Muscle layer of duodenum (tissue), 2 donors: Measurements from ENCODE around the gene ACTL10.
A peak's percentile ranks its signal among the peaks of the same experiment; 100 is the strongest.

Experiments used
- H3K27ac ChIP-seq: one replicate; pipeline ENCODE4 v1.7.0; 2013; ENCODE audit warnings: mild to moderate bottlenecking, low read length
- H3K27me3 ChIP-seq: one replicate; pipeline ENCODE4 v1.7.0; 2013; ENCODE audit warnings: low read depth, mild to moderate bottlenecking, control low read depth, low read length
- H3K36me3 ChIP-seq, 2 donors: one replicate each; pipeline ENCODE4 v1.7.0; 2013; ENCODE audit warnings: low read length in 2 of 2, control low read depth in 1 of 2, mild to moderate bottlenecking in 1 of 2; ENCODE audit not compliant: insufficient read depth in 2 of 2, control insufficient read depth in 1 of 2
- H3K4me1 ChIP-seq, 2 donors: one replicate each; pipeline ENCODE4 v1.7.0; 2013; ENCODE audit warnings: low read length in 2 of 2, mild to moderate bottlenecking in 2 of 2, control low read depth in 1 of 2, moderate library complexity in 1 of 2; ENCODE audit not compliant: insufficient read depth in 2 of 2, control insufficient read depth in 1 of 2
- H3K4me3 ChIP-seq, 2 donors: one replicate each; pipeline ENCODE4 v1.7.0; 2013; ENCODE audit warnings: low read length in 2 of 2, low read depth in 1 of 2, mild to moderate bottlenecking in 1 of 2
- H3K9me3 ChIP-seq, 2 donors: one replicate each; pipeline ENCODE4 v1.7.0; 2013; ENCODE audit warnings: low read length in 2 of 2, control low read depth in 1 of 2, mild to moderate bottlenecking in 1 of 2; ENCODE audit not compliant: control insufficient read depth in 1 of 2
- donor health status: healthy.

The ACTL10 gene

DNA sequence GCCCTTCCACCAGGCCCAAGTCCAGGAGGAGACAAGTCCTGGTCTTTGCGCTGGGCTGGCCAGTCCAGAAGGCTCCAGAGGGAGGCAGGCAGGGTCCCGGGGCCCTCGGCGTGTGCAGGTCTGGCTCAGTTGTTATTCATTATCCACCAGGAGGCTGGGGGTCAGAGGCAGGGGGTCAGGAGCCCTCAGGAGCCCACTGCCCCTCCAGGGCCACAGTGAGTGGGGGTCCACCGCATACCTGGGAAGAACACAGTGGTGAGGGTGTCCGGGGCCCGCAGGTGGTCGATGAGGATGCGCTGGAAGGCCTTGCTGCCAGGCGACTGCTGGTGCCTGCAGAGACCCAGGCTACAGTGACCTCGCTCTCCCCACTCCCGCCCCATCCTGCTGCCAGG lies 9.0 kb upstream of the ACTL10 start:
- peaks cover 0 to 31% of the 10 kb centered on the region in 2 donors for H3K36me3 ChIP-seq
- no peaks in the 10 kb centered on the region for H3K27me3 ChIP-seq
- peaks cover 7 to 13% of the 10 kb centered on the region in 2 donors for H3K4me1 ChIP-seq
- no peaks in the 10 kb centered on the region for H3K9me3 ChIP-seq
- H3K4me3 ChIP-seq, result no peak overlapping the region
- H3K27ac ChIP-seq, result no peak overlapping the region

DNA sequence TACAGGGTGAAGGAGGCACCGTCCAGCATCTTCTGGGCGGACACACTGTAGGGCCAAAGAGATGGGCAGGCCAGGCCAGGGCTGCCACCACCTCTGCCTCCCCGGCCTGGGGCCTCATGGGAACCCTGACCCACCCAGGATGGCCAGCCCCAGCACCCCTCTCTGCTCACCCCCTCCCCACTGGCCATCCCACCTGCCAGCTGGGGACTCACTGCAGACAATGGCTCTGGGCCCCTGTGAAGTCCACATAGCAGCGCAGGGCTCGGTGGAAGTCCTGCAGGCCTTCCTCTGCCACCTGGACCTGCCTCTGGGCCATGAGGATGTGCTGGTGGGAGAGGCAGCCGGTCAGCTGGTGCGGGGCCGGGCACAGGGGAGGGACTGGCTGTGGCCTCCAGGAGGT lies 8.2 kb upstream of the ACTL10 start:
- peaks cover 5 to 11% of the 10 kb centered on the region in 2 donors for H3K4me1 ChIP-seq
- H3K27me3 ChIP-seq, result no peaks in the 10 kb centered on the region
- H3K9me3 ChIP-seq, result no peaks in the 10 kb centered on the region
- no peak overlapping the region for H3K27ac ChIP-seq
- no peak overlapping the region for H3K4me3 ChIP-seq
- peaks cover 0 to 31% of the 10 kb centered on the region in 2 donors for H3K36me3 ChIP-seq

DNA sequence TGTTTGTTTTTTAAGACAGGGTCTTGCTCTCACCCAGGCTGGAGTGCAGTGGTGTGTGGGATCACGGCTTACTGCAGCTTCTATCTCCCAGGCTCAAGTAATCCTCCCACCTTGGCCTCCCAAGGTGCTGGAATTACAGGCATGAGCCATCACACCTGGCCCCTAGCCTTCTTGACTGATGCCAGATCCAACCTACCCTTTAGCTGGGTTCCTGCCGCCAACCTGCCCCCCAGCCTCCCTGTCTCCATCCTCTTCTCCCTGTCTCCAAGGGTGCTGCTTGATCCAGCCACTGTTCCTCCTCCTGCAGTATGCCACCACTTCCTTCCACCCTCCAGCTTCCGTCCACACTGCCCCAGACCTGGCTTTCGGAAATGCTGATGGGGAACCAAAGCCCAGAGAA lies 7.8 kb upstream of the ACTL10 start:
- H3K27me3 ChIP-seq, result no peaks in the 10 kb centered on the region
- no peaks in the 10 kb centered on the region for H3K9me3 ChIP-seq
- peaks cover 2 to 9% of the 10 kb centered on the region in 2 donors for H3K4me1 ChIP-seq
- H3K4me3 ChIP-seq, result no peak overlapping the region
- H3K36me3 ChIP-seq, result peaks cover 0 to 31% of the 10 kb centered on the region in 2 donors
- no peak overlapping the region for H3K27ac ChIP-seq

DNA sequence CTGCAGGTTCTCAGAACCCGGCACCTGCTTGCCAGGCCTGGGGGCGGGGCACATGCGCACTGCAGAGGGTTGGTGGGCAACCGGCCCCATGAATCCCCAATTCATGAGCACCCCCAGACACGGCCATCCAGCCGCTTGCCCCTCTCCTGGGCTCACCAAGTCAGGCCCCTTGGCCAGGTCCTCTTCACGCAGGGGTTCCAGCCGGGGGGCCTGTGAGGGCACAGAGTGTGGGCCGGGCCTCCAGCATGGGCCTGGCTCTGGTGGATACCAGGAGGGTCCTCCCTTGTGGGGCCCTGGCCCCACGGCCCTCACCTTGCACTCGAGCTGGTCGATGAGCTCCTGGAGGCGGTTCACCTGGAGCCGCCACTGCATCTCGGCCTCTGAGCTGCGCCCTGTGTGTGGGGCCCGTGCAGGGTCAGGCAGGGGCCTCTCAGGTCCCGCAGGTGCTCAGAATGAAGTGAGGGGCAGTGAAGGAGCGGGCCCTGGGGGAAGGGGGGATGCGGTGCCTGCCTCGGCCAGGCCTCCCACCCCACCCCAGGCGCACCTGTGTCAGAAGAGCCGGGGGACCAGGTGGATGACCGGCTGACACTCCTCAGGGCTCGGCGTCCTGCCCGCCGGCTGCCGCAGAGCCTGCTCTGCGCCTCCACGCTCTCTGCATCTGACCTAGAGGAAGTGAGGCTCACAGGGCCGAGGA lies 7.3 kb upstream of the ACTL10 start:
- H3K36me3 ChIP-seq, result peaks cover 0 to 31% of the 10 kb centered on the region in 2 donors

DNA sequence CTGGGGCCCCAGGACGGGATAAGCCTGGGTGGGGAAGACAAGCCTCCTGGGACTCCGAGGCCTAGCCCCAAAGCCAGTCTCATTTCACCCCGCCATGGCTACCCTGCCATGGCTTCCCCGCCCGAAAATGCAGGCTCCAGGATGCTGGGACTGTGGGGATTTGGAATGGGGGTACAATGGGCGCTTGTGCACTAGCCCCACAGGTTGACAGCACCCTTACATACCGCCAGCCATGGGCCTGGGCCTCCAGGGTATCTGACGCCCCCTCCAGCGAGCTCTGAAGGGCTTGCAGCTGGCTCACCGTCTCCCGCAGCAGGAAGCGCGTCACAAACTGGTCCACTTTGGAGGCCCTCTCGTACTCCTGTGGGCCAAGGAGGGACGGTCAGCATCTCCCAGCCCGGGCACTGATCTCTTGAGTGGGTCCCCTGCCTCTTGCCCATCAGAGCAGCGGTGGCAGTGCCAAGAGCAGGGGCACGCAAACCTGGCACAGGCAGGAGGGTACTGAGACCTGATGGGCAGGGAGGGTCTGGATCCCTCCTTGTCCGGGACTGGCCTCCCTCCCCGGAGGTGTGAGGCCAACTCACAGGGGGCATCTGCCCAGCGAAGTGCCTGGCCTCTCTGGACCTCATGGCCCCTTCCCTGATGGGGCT lies 6.6 kb upstream of the ACTL10 start:
- Histone ChIP-seq H3K27me3 (no peaks in the 10 kb centered on the region), H3K4me3 (no peak overlapping the region), H3K27ac (no peak overlapping the region), H3K36me3 (peaks cover 0 to 31% of the 10 kb centered on the region in 2 donors), H3K9me3 (no peaks in the 10 kb centered on the region), H3K4me1 (peaks cover 6 to 19% of the 10 kb centered on the region in 2 donors)

More for the DNA sequence above, 7.3 kb upstream of the ACTL10 start:
- no peak overlapping the region for H3K27ac ChIP-seq
- peaks cover 6 to 15% of the 10 kb centered on the region in 2 donors for H3K4me1 ChIP-seq
- H3K9me3 ChIP-seq, result no peaks in the 10 kb centered on the region
- no peak overlapping the region for H3K4me3 ChIP-seq
- no peaks in the 10 kb centered on the region for H3K27me3 ChIP-seq

DNA sequence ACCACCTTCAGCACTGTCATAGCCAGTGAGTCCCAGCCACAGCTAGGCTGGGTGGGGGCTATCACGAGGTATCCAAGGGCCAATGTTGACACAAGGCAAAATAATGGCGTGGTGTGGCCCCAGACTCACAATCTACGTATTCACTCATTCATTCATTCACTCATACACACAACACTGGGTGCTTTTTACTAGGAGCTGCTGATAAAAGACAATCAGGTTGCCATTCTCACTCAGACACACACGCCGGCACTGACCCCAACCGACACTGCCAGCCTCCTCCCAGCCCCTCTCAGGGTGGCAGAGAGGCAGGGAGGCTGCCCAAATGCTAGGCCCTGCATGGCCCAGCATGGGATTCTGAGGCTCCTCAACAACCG lies 6.1 kb upstream of the ACTL10 start:
- Histone ChIP-seq H3K4me3 (no peak overlapping the region), H3K27me3 (no peaks in the 10 kb centered on the region), H3K9me3 (no peaks in the 10 kb centered on the region), H3K4me1 (peaks cover 6 to 19% of the 10 kb centered on the region in 2 donors), H3K36me3 (peaks cover 0 to 31% of the 10 kb centered on the region in 2 donors), H3K27ac (no peak overlapping the region)

DNA sequence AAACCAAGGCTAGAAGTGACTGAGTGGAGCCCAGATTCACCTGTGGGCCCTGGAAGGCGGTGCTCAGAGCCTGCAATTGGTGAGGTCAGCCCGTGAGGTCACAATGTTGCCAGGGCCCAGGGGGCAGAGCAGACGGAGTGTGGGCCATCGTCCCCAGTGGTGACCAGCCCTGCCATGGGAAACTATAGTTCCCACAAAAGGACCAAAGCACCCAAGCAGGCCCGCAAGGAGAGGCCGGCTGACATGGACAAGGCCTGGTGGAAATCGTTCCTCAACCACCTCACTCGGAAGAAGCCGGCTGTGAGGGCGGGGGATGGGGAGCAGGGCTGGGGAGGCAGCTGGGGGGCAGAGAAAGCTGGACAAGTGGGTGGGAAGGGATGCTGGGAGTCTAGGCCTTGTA lies 4.6 kb upstream of the ACTL10 start, which contains the start of gene C20orf144:
C20orf144 (plus strand) TSS at position 156 of the 400 bp plus-strand sequence; CDS start at position 175, 19 bp downstream.
- H3K4me3 ChIP-seq, result peak within 1 kb of the TSS; percentile 78 to 93
- peaks cover 0 to 31% of the 10 kb centered on the region in 2 donors for H3K36me3 ChIP-seq
- H3K27me3 ChIP-seq, result no peaks in the 10 kb centered on the region
- no peaks in the 10 kb centered on the region for H3K9me3 ChIP-seq
- peak within 1 kb of the TSS; percentile 60 for H3K27ac ChIP-seq
- H3K4me1 ChIP-seq, result peaks cover 11 to 30% of the 10 kb centered on the region in 2 donors

DNA sequence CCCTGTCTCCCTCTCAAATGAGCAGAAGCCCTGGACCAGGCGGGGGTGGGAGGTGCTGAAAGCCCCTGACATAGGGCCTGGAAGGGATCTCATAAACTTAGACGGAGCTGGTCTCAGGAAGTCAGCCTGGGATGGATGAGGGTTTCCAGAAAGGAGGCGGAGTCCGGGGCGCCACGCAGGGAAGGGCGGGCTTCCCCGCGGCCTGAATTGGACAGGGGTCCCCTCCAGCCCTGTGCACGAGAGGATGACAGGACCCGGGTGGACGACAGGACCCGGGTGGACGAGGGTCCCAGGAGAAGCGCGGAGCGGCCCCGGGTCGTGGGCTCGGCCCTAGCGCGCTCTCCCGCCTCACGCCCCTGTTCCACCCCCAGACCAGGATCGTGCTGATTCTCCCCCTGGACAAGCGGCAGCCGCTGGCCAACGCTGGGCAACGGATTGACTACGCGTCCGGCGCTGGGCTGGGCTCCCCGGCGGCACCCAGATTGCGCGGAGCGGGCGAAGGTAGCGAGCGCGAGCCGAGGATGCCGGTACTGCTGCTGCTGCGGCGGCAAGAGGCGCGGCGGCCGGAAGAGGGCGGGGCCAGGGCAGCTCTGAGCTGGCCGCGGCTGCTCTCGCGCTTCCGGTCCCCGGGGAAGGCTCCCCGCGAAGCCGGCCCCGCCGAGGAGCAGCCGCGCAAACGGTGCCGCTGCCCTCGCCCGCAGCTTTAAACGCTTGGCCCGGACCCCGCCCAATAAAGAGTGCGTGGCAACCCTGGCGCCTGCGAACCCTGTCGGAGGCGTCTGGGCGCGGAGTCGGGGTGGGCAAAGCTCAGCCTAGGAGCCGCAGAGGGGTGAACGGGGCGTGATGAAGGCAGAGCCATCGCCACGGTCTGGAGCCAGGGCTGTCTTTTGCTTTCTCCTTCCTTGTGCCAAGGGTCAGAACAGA lies 3.3 kb upstream of the ACTL10 start:
- H3K4me1 ChIP-seq, result peaks cover 11 to 42% of the 10 kb centered on the region in 2 donors
- H3K27me3 ChIP-seq, result no peaks in the 10 kb centered on the region
- peaks cover 0 to 22% of the 10 kb centered on the region in 2 donors for H3K36me3 ChIP-seq
- H3K9me3 ChIP-seq, result no peaks in the 10 kb centered on the region
- H3K27ac ChIP-seq, result peak overlapping the region; percentile 77
- peak overlapping the region; percentile 78 to 93 for H3K4me3 ChIP-seq

DNA sequence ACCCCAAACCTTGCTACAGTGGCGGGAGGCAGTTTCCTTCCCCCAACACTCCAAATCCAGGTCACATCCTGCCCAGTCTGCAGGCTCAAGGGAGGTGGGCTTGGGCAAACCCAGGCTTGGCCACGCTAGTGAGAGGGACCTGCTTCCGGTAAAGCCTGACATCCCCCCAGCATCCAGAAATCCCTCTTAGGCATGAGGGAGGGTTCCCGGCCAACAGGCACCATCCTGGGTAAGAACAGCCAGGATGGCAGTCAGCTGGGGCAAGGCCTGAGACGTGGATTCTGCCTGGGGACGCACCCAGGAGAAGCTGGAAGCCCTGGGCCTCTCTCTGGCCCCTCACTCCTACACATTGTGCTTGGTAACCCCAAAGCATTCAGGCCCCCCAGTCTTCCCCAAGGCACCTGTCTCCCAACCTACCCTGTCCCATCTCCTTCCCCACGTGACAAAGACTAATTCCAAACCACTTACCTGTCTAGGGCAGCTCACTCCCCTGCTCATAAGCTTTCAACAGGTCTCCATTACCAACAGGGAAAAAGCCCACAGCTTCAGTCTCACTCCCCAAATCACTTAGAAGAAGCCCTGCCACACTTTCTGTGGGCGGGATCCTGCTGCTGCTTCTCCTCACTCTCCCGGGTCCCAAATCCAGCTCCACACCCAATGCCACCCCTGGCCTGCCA lies 2.5 kb upstream of the ACTL10 start:
- peak overlapping the region; percentile 77 for H3K27ac ChIP-seq
- no peaks in the 10 kb centered on the region for H3K27me3 ChIP-seq
- H3K9me3 ChIP-seq, result no peaks in the 10 kb centered on the region

DNA sequence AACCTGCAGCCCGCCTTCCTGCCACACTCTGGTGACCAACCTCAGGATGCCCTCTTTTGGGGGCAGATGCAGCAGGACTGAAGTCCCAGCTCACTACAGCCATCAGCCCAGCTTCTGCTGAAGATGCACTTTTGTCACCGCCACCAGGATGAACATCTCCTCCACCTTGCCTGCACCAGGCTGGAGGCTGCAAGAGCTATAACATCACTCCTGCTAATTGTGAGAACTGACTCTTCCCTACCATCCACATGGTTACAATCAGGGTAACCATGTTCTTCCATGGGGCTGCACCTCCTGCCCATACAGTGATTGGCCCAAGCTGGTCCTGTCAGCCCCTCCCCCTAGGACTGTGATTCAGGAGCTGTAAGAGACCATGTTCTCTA lies 2.0 kb upstream of the ACTL10 start:
- Histone ChIP-seq H3K27ac (no peak overlapping the region), H3K4me1 (peaks cover 11 to 42% of the 10 kb centered on the region in 2 donors), H3K36me3 (peaks cover 0 to 9% of the 10 kb centered on the region in 2 donors), H3K27me3 (no peaks in the 10 kb centered on the region), H3K4me3 (no peak overlapping the region), H3K9me3 (no peaks in the 10 kb centered on the region)

More for the DNA sequence above, 2.5 kb upstream of the ACTL10 start:
- Histone ChIP-seq H3K36me3 (peaks cover 0 to 14% of the 10 kb centered on the region in 2 donors), H3K4me3 (peak overlapping the region; percentile 78 to 93), H3K4me1 (peaks cover 11 to 42% of the 10 kb centered on the region in 2 donors)
